Measurements from ENCODE around the gene RAPGEF2. TPM values are rescaled to one million over a fixed set of nuclear protein-coding genes. Genes with fewer than 3 reads are reported as not detected.

Gene RAPGEF2
- total and polyA plus RNA-seq, 7 experiments from 2014 or later: 0.72 to 35.2 (median 20.7) TPM

DNA sequence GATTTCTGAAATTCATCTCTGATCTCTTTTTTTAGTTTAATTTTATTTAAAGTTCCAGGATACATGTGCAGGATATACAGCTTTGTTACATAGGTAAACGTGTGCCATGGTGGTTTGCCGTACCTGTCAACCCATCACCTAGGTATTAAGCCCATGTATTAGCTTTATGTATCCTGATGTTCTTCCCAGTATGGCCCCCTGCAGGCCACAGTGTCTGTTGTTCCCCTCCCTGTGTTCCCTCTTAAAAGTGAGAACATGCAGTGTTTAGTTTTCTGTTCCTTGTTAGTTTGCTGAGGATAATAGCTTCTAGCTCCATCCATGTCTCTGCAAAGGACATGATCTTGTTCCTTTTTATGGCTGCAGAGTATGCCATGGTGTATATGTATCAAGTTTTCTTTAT lies 153.2 kb downstream of the RAPGEF2 start:
- Histone ChIP-seq H3K4me3 (ENCODE audit: low read length) (no peak overlapping the region), H3K27me3 (ENCODE audit: control insufficient read depth in 2 of 2, insufficient read depth in 2 of 2, low read length in 2 of 2) (no peaks in the 10 kb centered on the region), H3K4me1 (ENCODE audit: control insufficient read depth in 2 of 2, insufficient read depth in 2 of 2, low read length in 2 of 2) (no peaks in the 10 kb centered on the region), H3K36me3 (ENCODE audit: control insufficient read depth in 2 of 3, insufficient read depth in 3 of 3, low read length in 3 of 3) (no peaks in the 10 kb centered on the region), H3K9me3 (ENCODE audit: control insufficient read depth in 2 of 3, low read length in 3 of 3) (no peaks in the 10 kb centered on the region), H3K27ac (ENCODE audit: low read depth, low read length) (no peak overlapping the region)
- H3K27ac Mint-ChIP-seq: no peak overlapping the region
- DNase-seq: no peak
- ChIA-PET POLR2A (no interaction called here), CTCF (no interaction called here)
- H3K36me3 Mint-ChIP-seq: peaks cover 0 to 28% (median 18%) of the 10 kb centered on the region in 5 donors
- ATAC-seq: no peak
- no peaks in the 10 kb centered on the region for H3K27me3 Mint-ChIP-seq
- H3K9me3 Mint-ChIP-seq: peaks cover 0 to 9% (median 0%) of the 10 kb centered on the region in 11 donors
- intact Hi-C loops (cut with micrococcal nuclease): no loop called here
- peaks cover 0 to 8% (median 0%) of the 10 kb centered on the region in 7 donors for H3K4me1 Mint-ChIP-seq
- no peak overlapping the region for H3K4me3 Mint-ChIP-seq

DNA sequence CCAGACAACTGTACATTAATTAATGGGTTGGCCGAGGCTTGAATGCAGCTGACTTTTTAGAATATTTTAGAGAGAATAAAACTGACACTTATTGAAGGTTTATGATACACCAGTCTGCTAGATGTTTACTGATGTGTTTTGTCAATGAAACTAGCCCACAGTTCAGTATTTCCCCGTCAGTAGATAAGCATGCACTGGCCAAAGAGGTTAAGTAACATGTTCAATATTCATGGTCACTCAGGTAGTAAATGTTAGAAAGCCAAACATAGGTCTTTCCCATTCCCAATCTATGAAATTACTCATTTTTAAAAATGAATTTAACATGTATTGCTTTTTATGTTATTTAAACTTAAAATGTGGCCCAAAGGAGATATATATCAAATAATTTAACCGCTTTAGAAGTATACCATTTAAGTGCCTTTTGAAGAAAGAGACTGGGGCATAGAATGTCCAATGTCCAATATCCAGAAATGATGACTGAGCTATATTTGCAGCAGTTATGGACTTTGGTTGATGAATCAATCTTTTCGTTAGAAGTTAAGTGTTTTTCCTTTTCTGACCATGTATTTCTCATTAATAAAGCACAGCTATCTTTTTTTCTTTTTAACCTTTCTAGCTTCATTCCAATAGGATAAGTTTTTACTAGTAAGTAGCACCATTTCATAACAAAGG lies 156.1 kb downstream of the RAPGEF2 start:
- no peaks in the 10 kb centered on the region for H3K4me1 ChIP-seq (ENCODE audit: control insufficient read depth in 2 of 2, insufficient read depth in 2 of 2, low read length in 2 of 2)
- peaks cover 0 to 17% (median 5%) of the 10 kb centered on the region in 5 donors for H3K36me3 Mint-ChIP-seq
- no peaks in the 10 kb centered on the region for H3K36me3 ChIP-seq (ENCODE audit: control insufficient read depth in 2 of 3, insufficient read depth in 3 of 3, low read length in 3 of 3)
- H3K27me3 Mint-ChIP-seq: no peaks in the 10 kb centered on the region
- peaks cover 0 to 3% (median 0%) of the 10 kb centered on the region in 11 donors for H3K9me3 Mint-ChIP-seq
- intact Hi-C loops (cut with micrococcal nuclease): no loop called here
- H3K27ac ChIP-seq (ENCODE audit: low read depth, low read length): no peak overlapping the region
- ChIA-PET POLR2A (no interaction called here), CTCF (no interaction called here)
- ATAC-seq (no peak), DNase-seq (no peak)
- H3K4me1 Mint-ChIP-seq: peaks cover 0 to 7% (median 0%) of the 10 kb centered on the region in 7 donors
- H3K4me3 Mint-ChIP-seq: no peak overlapping the region
- no peaks in the 10 kb centered on the region for H3K27me3 ChIP-seq (ENCODE audit: control insufficient read depth in 2 of 2, insufficient read depth in 2 of 2, low read length in 2 of 2)
- no peaks in the 10 kb centered on the region for H3K9me3 ChIP-seq (ENCODE audit: control insufficient read depth in 2 of 3, low read length in 3 of 3)
- no peak overlapping the region for H3K27ac Mint-ChIP-seq
- no peak overlapping the region for H3K4me3 ChIP-seq (ENCODE audit: low read length)

DNA sequence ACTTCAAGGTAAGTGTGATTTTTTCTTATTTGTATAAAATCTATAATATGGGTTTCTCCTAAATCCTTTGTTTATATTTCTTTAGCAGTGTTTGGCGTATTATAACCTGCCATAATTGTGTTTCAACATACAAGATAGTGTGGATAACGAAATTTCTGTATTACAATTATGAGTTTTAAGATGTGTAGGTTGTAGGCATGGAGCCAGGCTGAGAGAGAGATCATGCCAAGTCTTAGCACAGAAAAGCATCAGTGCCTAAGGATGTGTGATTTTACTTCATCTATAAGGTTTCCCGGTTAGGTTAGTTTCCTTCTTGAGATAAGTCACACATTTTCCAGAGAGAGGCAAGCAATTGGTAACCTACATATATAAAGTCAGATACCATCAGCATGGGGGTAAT lies 161.2 kb downstream of the RAPGEF2 start:
- intact Hi-C loops (cut with micrococcal nuclease): no loop called here
- Histone ChIP-seq H3K27ac (ENCODE audit: low read depth, low read length) (no peak overlapping the region), H3K36me3 (ENCODE audit: control insufficient read depth in 2 of 3, insufficient read depth in 3 of 3, low read length in 3 of 3) (no peaks in the 10 kb centered on the region), H3K9me3 (ENCODE audit: control insufficient read depth in 2 of 3, low read length in 3 of 3) (no peaks in the 10 kb centered on the region), H3K4me3 (ENCODE audit: low read length) (no peak overlapping the region), H3K27me3 (ENCODE audit: control insufficient read depth in 2 of 2, insufficient read depth in 2 of 2, low read length in 2 of 2) (no peaks in the 10 kb centered on the region), H3K4me1 (ENCODE audit: control insufficient read depth in 2 of 2, insufficient read depth in 2 of 2, low read length in 2 of 2) (no peaks in the 10 kb centered on the region)
- ChIA-PET POLR2A (no interaction called here), CTCF (no interaction called here)
- Mint-ChIP-seq H3K27ac (no peak overlapping the region), H3K36me3 (peaks cover 0 to 8% (median 3%) of the 10 kb centered on the region in 5 donors), H3K4me3 (no peak overlapping the region), H3K27me3 (no peaks in the 10 kb centered on the region), H3K9me3 (peaks cover 0 to 1% (median 0%) of the 10 kb centered on the region in 11 donors), H3K4me1 (peaks cover 0 to 17% (median 3%) of the 10 kb centered on the region in 7 donors)
- DNase-seq (no peak), ATAC-seq (no peak)

DNA sequence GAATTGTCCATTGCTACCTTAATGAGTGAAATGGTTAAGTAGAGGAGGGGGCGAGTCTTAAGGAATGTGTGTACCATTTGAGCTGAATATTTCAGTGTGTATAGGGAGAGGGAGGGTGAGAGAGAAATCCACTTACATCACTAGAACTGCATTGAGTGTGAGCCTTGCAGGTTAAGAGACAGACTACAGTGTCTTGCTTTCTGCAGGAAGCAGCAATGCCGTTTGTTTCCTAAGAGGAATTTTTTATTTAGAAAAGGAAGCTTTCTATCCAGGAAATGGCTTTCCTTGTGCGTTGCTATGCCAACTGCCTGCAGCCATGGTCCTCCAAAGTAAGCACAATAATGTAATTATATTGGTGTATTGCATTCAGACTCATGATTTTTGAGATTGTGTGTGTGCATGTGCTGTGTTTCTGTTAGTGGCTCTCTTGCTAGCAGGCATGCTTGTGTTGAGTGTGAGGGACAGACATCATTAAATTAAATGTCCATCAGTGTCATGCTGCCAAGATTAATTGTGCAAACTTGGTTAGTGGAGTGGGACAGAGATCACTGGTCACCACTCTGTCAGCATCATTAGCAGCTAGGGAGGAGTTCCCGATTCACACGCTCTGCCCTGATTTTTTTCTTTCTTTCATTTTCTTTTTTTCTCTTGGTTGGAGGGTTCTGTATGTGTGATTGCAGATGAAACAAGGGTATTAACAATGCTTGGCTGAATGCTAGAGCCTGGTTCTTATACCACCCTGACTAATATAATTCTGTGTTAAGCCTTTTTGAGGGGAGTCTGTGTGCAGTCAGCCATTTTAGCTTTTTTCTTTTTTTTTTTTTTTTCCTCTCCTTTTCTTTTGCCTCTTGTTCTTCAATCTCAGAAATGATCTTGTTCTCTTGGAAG lies 164.3 kb downstream of the RAPGEF2 start:
- Mint-ChIP-seq H3K27ac (no peak overlapping the region), H3K36me3 (peaks cover 0 to 8% (median 3%) of the 10 kb centered on the region in 5 donors), H3K9me3 (peaks cover 0 to 1% (median 0%) of the 10 kb centered on the region in 11 donors), H3K4me3 (no peak overlapping the region), H3K27me3 (no peaks in the 10 kb centered on the region), H3K4me1 (peaks cover 3 to 21% (median 7%) of the 10 kb centered on the region in 7 donors)
- ATAC-seq (no peak), DNase-seq (no peak)
- Histone ChIP-seq H3K9me3 (ENCODE audit: control insufficient read depth in 2 of 3, low read length in 3 of 3) (no peaks in the 10 kb centered on the region), H3K36me3 (ENCODE audit: control insufficient read depth in 2 of 3, insufficient read depth in 3 of 3, low read length in 3 of 3) (no peaks in the 10 kb centered on the region), H3K27ac (ENCODE audit: low read depth, low read length) (no peak overlapping the region), H3K4me3 (ENCODE audit: low read length) (no peak overlapping the region), H3K4me1 (ENCODE audit: control insufficient read depth in 2 of 2, insufficient read depth in 2 of 2, low read length in 2 of 2) (no peaks in the 10 kb centered on the region), H3K27me3 (ENCODE audit: control insufficient read depth in 2 of 2, insufficient read depth in 2 of 2, low read length in 2 of 2) (no peaks in the 10 kb centered on the region)
- ChIA-PET CTCF (no interaction called here), POLR2A (no interaction called here)
- intact Hi-C loops (cut with micrococcal nuclease): no loop called here

DNA sequence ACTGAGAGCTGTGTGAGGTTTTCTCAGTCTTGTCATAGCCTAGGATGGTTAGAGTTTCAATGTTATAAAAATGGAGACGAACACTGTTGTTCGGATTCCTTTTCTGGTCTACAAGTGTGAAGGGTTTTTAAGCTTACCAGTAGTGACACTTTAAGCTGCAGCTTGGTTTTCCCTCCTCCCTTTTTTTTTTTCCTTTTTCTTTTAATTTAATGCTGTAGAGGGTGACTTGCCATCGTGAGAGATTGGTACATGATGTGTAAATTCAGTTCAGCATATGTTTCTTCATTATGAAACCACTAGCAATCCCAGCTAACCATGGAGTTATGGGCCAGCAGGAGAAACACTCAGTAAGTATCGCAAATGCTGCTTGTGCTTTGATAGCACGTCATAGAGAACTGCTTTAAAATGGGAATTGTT lies 165.0 kb downstream of the RAPGEF2 start:
- ATAC-seq (no peak), DNase-seq (no peak)
- ChIA-PET CTCF (no interaction called here), POLR2A (no interaction called here)
- Mint-ChIP-seq H3K4me1 (peaks cover 4 to 28% (median 13%) of the 10 kb centered on the region in 7 donors), H3K4me3 (no peak overlapping the region), H3K27me3 (no peaks in the 10 kb centered on the region), H3K27ac (no peak overlapping the region), H3K9me3 (peaks cover 0 to 1% (median 0%) of the 10 kb centered on the region in 11 donors), H3K36me3 (peaks cover 0 to 8% (median 3%) of the 10 kb centered on the region in 5 donors)
- H3K27me3 ChIP-seq (ENCODE audit: control insufficient read depth in 2 of 2, insufficient read depth in 2 of 2, low read length in 2 of 2): no peaks in the 10 kb centered on the region
- H3K27ac ChIP-seq (ENCODE audit: low read depth, low read length): no peak overlapping the region
- no peak overlapping the region for H3K4me3 ChIP-seq (ENCODE audit: low read length)
- H3K9me3 ChIP-seq (ENCODE audit: control insufficient read depth in 2 of 3, low read length in 3 of 3): no peaks in the 10 kb centered on the region
- H3K36me3 ChIP-seq (ENCODE audit: control insufficient read depth in 2 of 3, insufficient read depth in 3 of 3, low read length in 3 of 3): no peaks in the 10 kb centered on the region
- H3K4me1 ChIP-seq (ENCODE audit: control insufficient read depth in 2 of 2, insufficient read depth in 2 of 2, low read length in 2 of 2): no peaks in the 10 kb centered on the region
- intact Hi-C loops (cut with micrococcal nuclease): no loop called here

DNA sequence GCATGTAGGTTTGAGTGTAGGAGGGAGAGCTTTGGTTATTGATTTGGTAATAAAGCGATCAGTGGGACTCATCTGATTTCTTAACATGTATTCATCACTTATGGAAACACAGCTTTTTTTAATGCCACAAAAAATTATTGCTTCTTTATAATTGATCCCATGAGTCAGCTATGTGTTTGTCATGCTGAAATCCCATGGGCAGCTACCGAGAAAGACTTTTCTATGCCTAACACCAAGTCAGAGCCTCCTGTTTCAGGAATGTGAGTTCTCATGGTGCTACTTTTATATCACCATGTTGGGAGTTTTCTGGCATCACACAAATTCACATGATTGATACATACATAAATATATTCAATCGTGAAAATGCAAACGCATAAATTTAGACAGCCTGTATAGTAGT lies 165.7 kb downstream of the RAPGEF2 start:
- Mint-ChIP-seq H3K4me1 (peaks cover 4 to 30% (median 16%) of the 10 kb centered on the region in 7 donors), H3K36me3 (peaks cover 0 to 8% (median 3%) of the 10 kb centered on the region in 5 donors), H3K27ac (no peak overlapping the region), H3K4me3 (no peak overlapping the region), H3K27me3 (no peaks in the 10 kb centered on the region), H3K9me3 (peaks cover 0 to 1% (median 0%) of the 10 kb centered on the region in 11 donors)
- intact Hi-C loops (cut with micrococcal nuclease): no loop called here
- Histone ChIP-seq H3K9me3 (ENCODE audit: control insufficient read depth in 2 of 3, low read length in 3 of 3) (no peaks in the 10 kb centered on the region), H3K4me3 (ENCODE audit: low read length) (no peak overlapping the region), H3K27me3 (ENCODE audit: control insufficient read depth in 2 of 2, insufficient read depth in 2 of 2, low read length in 2 of 2) (no peaks in the 10 kb centered on the region), H3K27ac (ENCODE audit: low read depth, low read length) (no peak overlapping the region), H3K4me1 (ENCODE audit: control insufficient read depth in 2 of 2, insufficient read depth in 2 of 2, low read length in 2 of 2) (no peaks in the 10 kb centered on the region), H3K36me3 (ENCODE audit: control insufficient read depth in 2 of 3, insufficient read depth in 3 of 3, low read length in 3 of 3) (no peaks in the 10 kb centered on the region)
- no peak for DNase-seq
- ChIA-PET CTCF (no interaction called here), POLR2A (no interaction called here)
- ATAC-seq: no peak
